HepG2 (cell line): ENCODE results near the gene GPS1. TPM values are rescaled to one million over a fixed set of nuclear protein-coding genes. Genes with fewer than 3 reads are reported as not detected.

Experiments
- ATAC-seq: fragments of 200-7000 bp; cut with Tn5 transposase; 3 replicates; pipeline ENCODE4 v1.9.1; 2020; ENCODE audit warnings: mild to moderate bottlenecking, moderate library complexity
- BruUV-seq: library from RNA; stranded (reverse); fragments of 400-500 nt; replicated peaks from 2 replicates; lab custom pipeline; 2021; lab: Mats Ljungman, UMichigan
- CTCF ChIA-PET: fragments of 300-600 bp; formaldehyde crosslinking; extraction: SDS; loops from one replicate; lab custom pipeline; 2021; ENCODE audit warnings: low total read pairs, inconsistent platforms, low intra/inter-chr PET ratio; lab: Yijun Ruan, JAX
- POLR2A ChIA-PET: fragments of 350-600 bp; sonication (Branson Sonifier 250); formaldehyde crosslinking; loops from one replicate; lab custom pipeline; 2020; ENCODE audit warnings: antibody characterized with exemption, inconsistent platforms; lab: Yijun Ruan, JAX
- DNase-seq: peaks from one replicate; pipeline ENCODE4 v3.0.0-alpha.2; 2015; ENCODE audit warnings: low spot score
- FAIRE-seq: peaks from 3 replicates; lab custom pipeline; 2011; peaks lifted over from hg19 to GRCh38; lab: Jason Lieb, UNC
- H2AFZ ChIP-seq: one replicate; pipeline ENCODE4 v1.6.1; 2011; ENCODE audit warnings: low read length, inconsistent platforms
- H3K27ac ChIP-seq: fragments of 300-600 bp; 3 replicates; pipeline ENCODE4 v1.8.0; 2011; ENCODE audit warnings: mixed run types, mild to moderate bottlenecking, mixed read lengths, low read length, inconsistent platforms; ENCODE audit not compliant: insufficient read depth; ENCODE audit errors: extremely low read length
- H3K27me3 ChIP-seq, 2 experiments: fragments of 200-600 bp in 1 of 2; 2 replicates in 1 of 2; 3 replicates in 1 of 2; pipeline versions ENCODE4 v1.6.0 to v1.8.0; 2011; ENCODE audit warnings: low read length in 2 of 2, mild to moderate bottlenecking in 2 of 2, moderate library complexity in 2 of 2, inconsistent platforms in 1 of 2; ENCODE audit not compliant: insufficient read depth in 2 of 2, control insufficient read depth in 1 of 2
- H3K36me3 ChIP-seq, 2 experiments: fragments of 200-600 bp in 1 of 2; replicated peaks in 1 of 2; 2 replicates in 1 of 2; 3 replicates in 1 of 2; pipeline versions ENCODE4 v1.5.1 to v1.8.0; 2011; ENCODE audit warnings: low read length in 2 of 2, inconsistent platforms in 1 of 2; ENCODE audit not compliant: insufficient read depth in 2 of 2, control insufficient read depth in 1 of 2
- H3K4me1 ChIP-seq: 2 replicates; pipeline ENCODE4 v1.5.1; 2012; ENCODE audit warnings: low read length, inconsistent platforms; ENCODE audit not compliant: insufficient read depth
- H3K4me2 ChIP-seq: 2 replicates; pipeline ENCODE4 v1.6.0; 2011; ENCODE audit warnings: low read depth, low read length, inconsistent platforms
- H3K4me3 ChIP-seq, 3 experiments: fragments of 200-600 bp in 1 of 3; sonication (generic), shearing (Covaris generic) in 1 of 3; replicated peaks in 1 of 3; 2 replicates each; pipeline ENCODE4 v1.5.1; 2011 to 2016; ENCODE audit warnings: low read length in 3 of 3, inconsistent platforms in 2 of 3, low read depth in 2 of 3, mild to moderate bottlenecking in 2 of 3, control low read depth in 1 of 3, mixed read lengths in 1 of 3; ENCODE audit not compliant: insufficient read depth in 1 of 3
- H3K79me2 ChIP-seq: one replicate; pipeline ENCODE4 v1.6.1; 2011; ENCODE audit warnings: low read length, inconsistent platforms; ENCODE audit not compliant: insufficient read depth
- H3K9ac ChIP-seq: 2 replicates; pipeline ENCODE4 v1.6.0; 2011; ENCODE audit warnings: mild to moderate bottlenecking, low read depth, low read length, inconsistent platforms; ENCODE audit not compliant: insufficient read depth
- H3K9me3 ChIP-seq: 2 replicates; pipeline ENCODE4 v1.5.1; 2012; ENCODE audit warnings: mild to moderate bottlenecking, low read length
- H4K20me1 ChIP-seq: 2 replicates; pipeline ENCODE4 v1.6.0; 2011; ENCODE audit warnings: inconsistent platforms, mild to moderate bottlenecking, low read length, moderate library complexity; ENCODE audit not compliant: insufficient read depth
- AGO2 ChIP-seq: fragments of 200-400 bp; formaldehyde crosslinking; optimal IDR thresholded peaks from 2 replicates; pipeline ENCODE3; 2017; ENCODE audit warnings: mild to moderate bottlenecking, low read depth, low read length, moderate library complexity
- MED8 ChIP-seq: sonication (generic); formaldehyde crosslinking; IDR thresholded peaks from 2 replicates; pipeline ENCODE4 v1.8.1; 2023; ENCODE audit warnings: mild to moderate bottlenecking, missing genetic modification reagents; ENCODE audit not compliant: insufficient replicate concordance
- POLR2A ChIP-seq, 2 experiments: IDR thresholded peaks; 2 replicates each; pipeline ENCODE4 v1.6.1; 2011; ENCODE audit warnings: low read depth in 2 of 2, low read length in 2 of 2, mild to moderate bottlenecking in 1 of 2, moderate library complexity in 1 of 2; ENCODE audit not compliant: insufficient read depth in 1 of 2
- POLR2G ChIP-seq: fragments of 200-400 bp; formaldehyde crosslinking; IDR thresholded peaks from 2 replicates; pipeline ENCODE4 v1.6.1; 2018; ENCODE audit warnings: mild to moderate bottlenecking, low read depth, low read length, moderate library complexity
- RBFOX2 ChIP-seq: fragments of 200-400 bp; formaldehyde crosslinking; IDR thresholded peaks from 2 replicates; pipeline ENCODE4 v1.6.1; 2017; ENCODE audit warnings: low read depth, mild to moderate bottlenecking, low read length
- REXO4 ChIP-seq: sonication (generic); formaldehyde crosslinking; IDR thresholded peaks from 2 replicates; pipeline ENCODE4 v1.8.0; 2022; ENCODE audit warnings: missing genetic modification reagents, mild to moderate bottlenecking, borderline replicate concordance
- SUZ12 ChIP-seq: fragments of 150-350 bp; IDR thresholded peaks from 2 replicates; pipeline ENCODE4 v1.6.1; 2014; ENCODE audit warnings: low read depth, low read length
- SYNCRIP ChIP-seq: fragments of 200-400 bp; formaldehyde crosslinking; IDR thresholded peaks from 2 replicates; pipeline ENCODE4 v1.6.1; 2018; ENCODE audit warnings: mild to moderate bottlenecking, low read depth, low read length; ENCODE audit not compliant: insufficient read depth
- TCF7 ChIP-seq: sonication (generic); IDR thresholded peaks from 2 replicates; pipeline ENCODE4 v1.6.1; 2016; ENCODE audit warnings: antibody characterized with exemption, low read depth
- ZNF205 ChIP-seq: IDR thresholded peaks from 2 replicates; pipeline ENCODE4 v1.6.1; 2018; ENCODE audit warnings: missing biosample characterization, missing genetic modification reagents
- ZNF234 ChIP-seq: sonication (generic); formaldehyde crosslinking; conservative IDR thresholded peaks from 2 replicates; pipeline ENCODE4 v1.5.1; 2020; ENCODE audit warnings: mild to moderate bottlenecking, missing genetic modification reagents
- ZNF549 ChIP-seq: sonication (generic); formaldehyde crosslinking; IDR thresholded peaks from 2 replicates; pipeline ENCODE4 v1.5.0; 2020; ENCODE audit warnings: missing genetic modification reagents
- ZNF7 ChIP-seq: IDR thresholded peaks from 2 replicates; pipeline ENCODE4 v1.6.1; 2016; ENCODE audit warnings: missing biosample characterization, missing genetic modification reagents
- ZNF790 ChIP-seq: sonication (generic); formaldehyde crosslinking; IDR thresholded peaks from 2 replicates; pipeline ENCODE4 v1.8.0; 2022; ENCODE audit warnings: missing genetic modification reagents, mild to moderate bottlenecking, borderline replicate concordance
- WGBS: methylation state at CpG from one replicate; pipeline ENCODE4 v1.1.6; 2017; ENCODE audit warnings: low lambda C conversion rate; 5-methylcytosine and 5-hydroxymethylcytosine counted together
- in situ Hi-C: cut with HindIII; loops from 2 replicates; pipeline ENCODE4 v1.10.0; 2017; ENCODE audit warnings: low pct_unique_long_range_greater_than_20kb; ENCODE audit not compliant: extremely low pct_ligation_motif_present
- intact Hi-C: fragments of 100-400 bp; cut with micrococcal nuclease; formaldehyde crosslinking; loops from one replicate; pipeline ENCODE4 v1.10.0; 2022; ENCODE audit not compliant: unreplicated experiment
- polyA plus RNA-seq, 8 experiments: library from polyadenylated mRNA; depleted of rRNA in 3 of 8; stranded (reverse) in 7 of 8; unstranded in 1 of 8; fragments of >200 nt; fragmentation: Illumina TruSeq in 4 of 8; extraction: Trizol in 4 of 8; gene quantifications; 2 replicates each; pipeline versions ENCODE4 v1.2.1 to v1.2.3, GENCODE V29; 2011 to 2016; ENCODE audit warnings: low read depth in 4 of 8, missing spikeins in 1 of 8, mixed read lengths in 1 of 8; ENCODE audit not compliant: insufficient read depth in 1 of 8
- total RNA-seq, 5 experiments: library from RNA; depleted of rRNA; stranded (reverse); fragments of >200 nt; fragmentation: Illumina TruSeq; extraction: Trizol; gene quantifications; 2 replicates each; pipeline ENCODE4 v1.2.3, GENCODE V29; 2016; ENCODE audit warnings: low read depth in 1 of 5
- TF ChIP-seq, protein P1 (sequence below): sonication (generic); formaldehyde crosslinking; IDR thresholded peaks from 2 replicates; pipeline ENCODE4 v1.4.0; 2020; ENCODE audit warnings: missing genetic modification reagents
- TF ChIP-seq, protein P2 (sequence below): sonication (generic); formaldehyde crosslinking; IDR thresholded peaks from 2 replicates; pipeline ENCODE4 v1.4.0; 2020; ENCODE audit warnings: missing genetic modification reagents, borderline replicate concordance
- TF ChIP-seq, protein P3 (sequence below), 2 experiments: sonication (generic) in 1 of 2; formaldehyde crosslinking in 1 of 2; IDR thresholded peaks; 2 replicates each; pipeline versions ENCODE4 v1.5.1 to v1.6.1; 2011 to 2020; ENCODE audit warnings: borderline replicate concordance in 1 of 2, low read depth in 1 of 2, low read length in 1 of 2, mild to moderate bottlenecking in 1 of 2, missing genetic modification reagents in 1 of 2, moderate library complexity in 1 of 2

The GPS1 gene
- total and polyA plus RNA-seq, 2 of the 13 experiments (the other 11 are each of a cell fraction or from before 2014, with no cell fraction given) = 124 to 128 TPM

GRCh38 chr17:82083009-82083408 lies 31.3 kb downstream of the GPS1 start (continued):
- TF ChIP-seq REXO4 (CRISPR knock-in tag) (0 out of 2 replicates have a peak, but pooled peaks have one; percentile 20), ZNF790 (CRISPR knock-in tag) (no peak), RBFOX2 (peak; percentile 64), ZNF7 (CRISPR knock-in tag) (no peak), SUZ12 (no peak), TCF7 (no peak), POLR2A (IDR thresholded peaks at IDR 0.05; ENCODE audit: insufficient read depth in 1 of 2, low read depth in 2 of 2, low read length in 2 of 2) (peak in 1 of 2 experiments; percentile 24; a peak in 2 of 4 replicates), POLR2G (peak; percentile 27; the same call in 1 of the 2 replicates), AGO2 (peak; percentile 80), MED8 (peak; percentile 37), SYNCRIP (no peak)

- POLR2A ChIA-PET = no interaction called here
- no peak overlapping the region for H3K9ac ChIP-seq
- ATAC-seq (no peak), FAIRE-seq (no peak), DNase-seq (no peak)
- CTCF ChIA-PET = no interaction called here
- in situ Hi-C loops = no loop called here
- no peak overlapping the region for H2AFZ ChIP-seq
- no TSS peak for BruUV-seq
- intact Hi-C loops = no loop called here
- H3K79me2 ChIP-seq = peaks cover 5% of the 10 kb centered on the region
- H4K20me1 ChIP-seq = peaks cover 69% of the 10 kb centered on the region
- no peak overlapping the region for H3K27ac ChIP-seq
- H3K36me3 ChIP-seq = peaks cover 84 to 96% of the 10 kb centered on the region in 2 experiments
- H3K9me3 ChIP-seq = no peaks in the 10 kb centered on the region
- H3K4me2 ChIP-seq = no peak overlapping the region
- no peaks in the 10 kb centered on the region for H3K27me3 ChIP-seq
- 96% methylated on average over 55 of the region's 55 CpGs for WGBS
- H3K4me3 ChIP-seq = no peak overlapping the region
- H3K4me1 ChIP-seq = no peaks in the 10 kb centered on the region
- no peak for TF ChIP-seq ZNF234 (CRISPR knock-in tag)
- TF ChIP-seq, protein P1, sequence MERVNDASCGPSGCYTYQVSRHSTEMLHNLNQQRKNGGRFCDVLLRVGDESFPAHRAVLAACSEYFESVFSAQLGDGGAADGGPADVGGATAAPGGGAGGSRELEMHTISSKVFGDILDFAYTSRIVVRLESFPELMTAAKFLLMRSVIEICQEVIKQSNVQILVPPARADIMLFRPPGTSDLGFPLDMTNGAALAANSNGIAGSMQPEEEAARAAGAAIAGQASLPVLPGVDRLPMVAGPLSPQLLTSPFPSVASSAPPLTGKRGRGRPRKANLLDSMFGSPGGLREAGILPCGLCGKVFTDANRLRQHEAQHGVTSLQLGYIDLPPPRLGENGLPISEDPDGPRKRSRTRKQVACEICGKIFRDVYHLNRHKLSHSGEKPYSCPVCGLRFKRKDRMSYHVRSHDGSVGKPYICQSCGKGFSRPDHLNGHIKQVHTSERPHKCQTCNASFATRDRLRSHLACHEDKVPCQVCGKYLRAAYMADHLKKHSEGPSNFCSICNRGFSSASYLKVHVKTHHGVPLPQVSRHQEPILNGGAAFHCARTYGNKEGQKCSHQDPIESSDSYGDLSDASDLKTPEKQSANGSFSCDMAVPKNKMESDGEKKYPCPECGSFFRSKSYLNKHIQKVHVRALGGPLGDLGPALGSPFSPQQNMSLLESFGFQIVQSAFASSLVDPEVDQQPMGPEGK (CRISPR knock-in tag) = peak; percentile 60; the same call in 1 of the 2 replicates
- TF ChIP-seq, protein P2, sequence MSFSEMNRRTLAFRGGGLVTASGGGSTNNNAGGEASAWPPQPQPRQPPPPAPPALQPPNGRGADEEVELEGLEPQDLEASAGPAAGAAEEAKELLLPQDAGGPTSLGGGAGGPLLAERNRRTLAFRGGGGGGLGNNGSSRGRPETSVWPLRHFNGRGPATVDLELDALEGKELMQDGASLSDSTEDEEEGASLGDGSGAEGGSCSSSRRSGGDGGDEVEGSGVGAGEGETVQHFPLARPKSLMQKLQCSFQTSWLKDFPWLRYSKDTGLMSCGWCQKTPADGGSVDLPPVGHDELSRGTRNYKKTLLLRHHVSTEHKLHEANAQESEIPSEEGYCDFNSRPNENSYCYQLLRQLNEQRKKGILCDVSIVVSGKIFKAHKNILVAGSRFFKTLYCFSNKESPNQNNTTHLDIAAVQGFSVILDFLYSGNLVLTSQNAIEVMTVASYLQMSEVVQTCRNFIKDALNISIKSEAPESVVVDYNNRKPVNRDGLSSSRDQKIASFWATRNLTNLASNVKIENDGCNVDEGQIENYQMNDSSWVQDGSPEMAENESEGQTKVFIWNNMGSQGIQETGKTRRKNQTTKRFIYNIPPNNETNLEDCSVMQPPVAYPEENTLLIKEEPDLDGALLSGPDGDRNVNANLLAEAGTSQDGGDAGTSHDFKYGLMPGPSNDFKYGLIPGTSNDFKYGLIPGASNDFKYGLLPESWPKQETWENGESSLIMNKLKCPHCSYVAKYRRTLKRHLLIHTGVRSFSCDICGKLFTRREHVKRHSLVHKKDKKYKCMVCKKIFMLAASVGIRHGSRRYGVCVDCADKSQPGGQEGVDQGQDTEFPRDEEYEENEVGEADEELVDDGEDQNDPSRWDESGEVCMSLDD (CRISPR knock-in tag) = no peak
- TF ChIP-seq, protein P3, sequence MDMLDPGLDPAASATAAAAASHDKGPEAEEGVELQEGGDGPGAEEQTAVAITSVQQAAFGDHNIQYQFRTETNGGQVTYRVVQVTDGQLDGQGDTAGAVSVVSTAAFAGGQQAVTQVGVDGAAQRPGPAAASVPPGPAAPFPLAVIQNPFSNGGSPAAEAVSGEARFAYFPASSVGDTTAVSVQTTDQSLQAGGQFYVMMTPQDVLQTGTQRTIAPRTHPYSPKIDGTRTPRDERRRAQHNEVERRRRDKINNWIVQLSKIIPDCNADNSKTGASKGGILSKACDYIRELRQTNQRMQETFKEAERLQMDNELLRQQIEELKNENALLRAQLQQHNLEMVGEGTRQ (IDR thresholded peaks at IDR 0.05; ENCODE audit: low read depth, low read length) = no peak
- TF ChIP-seq, protein P3 (CRISPR knock-in tag; IDR thresholded peaks at IDR 0.05; ENCODE audit: borderline replicate concordance) = no peak
- TF ChIP-seq ZNF549 (CRISPR knock-in tag) = no peak
- TF ChIP-seq ZNF205 (CRISPR knock-in tag) = no peak
Observed at GRCh38 chr17:82083533-82084359, 32.0 kb downstream of the GPS1 start.
